A673 (cell line): Measurements from ENCODE around the gene ME3. TPM values are rescaled to one million over a fixed set of nuclear protein-coding genes. Genes with fewer than 3 reads are reported as not detected.

Source experiments
- BruUV-seq: library from RNA; stranded (reverse); fragments of 400-500 nt; replicated peaks from 2 replicates; lab custom pipeline; 2021; lab: Mats Ljungman, UMichigan
- CTCF ChIA-PET: fragments of 300-600 bp; sonication (Branson Sonifier 250); formaldehyde crosslinking; loops from one replicate; lab custom pipeline; 2022; ENCODE audit warnings: antibody characterized with exemption; lab: Charles Lee
- POLR2A ChIA-PET: fragments of 300-600 bp; sonication (Branson Sonifier 250); formaldehyde crosslinking; loops from one replicate; lab custom pipeline; 2022; ENCODE audit warnings: antibody characterized with exemption; ENCODE audit not compliant: low non-redundant PET; lab: Charles Lee
- DNase-seq: peaks from one replicate; pipeline ENCODE4 v3.0.0-alpha.2; 2015; ENCODE audit warnings: low spot score
- H3K27ac ChIP-seq: fragments of 200-600 bp; sonication (generic); 2 replicates; pipeline ENCODE4 v1.5.1; 2016; ENCODE audit warnings: mixed run types, low read depth, mild to moderate bottlenecking, mixed read lengths, antibody characterized with exemption, low read length; ENCODE audit not compliant: poor library complexity, severe bottlenecking
- H3K27me3 ChIP-seq: fragments of 200-600 bp; sonication (generic); replicated peaks from 2 replicates; pipeline ENCODE4 v1.6.1; 2017; ENCODE audit warnings: mixed run types, low read depth, mild to moderate bottlenecking, mixed read lengths, antibody characterized with exemption, low read length; ENCODE audit not compliant: insufficient read depth, poor library complexity
- H3K36me3 ChIP-seq: fragments of 200-600 bp; sonication (generic); 2 replicates; pipeline ENCODE4 v1.6.1; 2016; ENCODE audit warnings: mixed run types, mild to moderate bottlenecking, mixed read lengths, antibody characterized with exemption, low read length; ENCODE audit not compliant: insufficient read depth, poor library complexity, severe bottlenecking
- H3K4me1 ChIP-seq: fragments of 200-600 bp; sonication (generic); 2 replicates; pipeline ENCODE4 v1.6.1; 2017; ENCODE audit warnings: mixed run types, mild to moderate bottlenecking, mixed read lengths, antibody characterized with exemption, low read length; ENCODE audit not compliant: insufficient read depth, poor library complexity, severe bottlenecking
- H3K4me3 ChIP-seq: fragments of 200-600 bp; sonication (generic); 2 replicates; pipeline ENCODE4 v1.5.1; 2016; ENCODE audit warnings: low read depth, mixed run types, mild to moderate bottlenecking, mixed read lengths, low read length; ENCODE audit not compliant: poor library complexity, severe bottlenecking
- H3K9me3 ChIP-seq: fragments of 200-600 bp; sonication (generic); 2 replicates; pipeline ENCODE4 v1.6.1; 2016; ENCODE audit warnings: mixed run types, low read depth, mild to moderate bottlenecking, mixed read lengths, antibody characterized with exemption, low read length; ENCODE audit not compliant: poor library complexity, severe bottlenecking
- CTCF ChIP-seq: fragments of 300-800, 200-600 bp; sonication (generic); conservative IDR thresholded peaks from 2 replicates; pipeline ENCODE4 v1.5.1; 2017; ENCODE audit warnings: low read depth, mild to moderate bottlenecking, antibody characterized with exemption, low read length, moderate library complexity, mixed read lengths
- EZH2 ChIP-seq: fragments of 200-600 bp; sonication (generic); IDR thresholded peaks from 2 replicates; pipeline ENCODE4 v1.6.1; 2017; ENCODE audit warnings: borderline replicate concordance, low read depth, mild to moderate bottlenecking, mixed read lengths, antibody characterized with exemption, low read length; ENCODE audit not compliant: poor library complexity, severe bottlenecking
- intact Hi-C: fragments of 100-400 bp; cut with micrococcal nuclease; formaldehyde crosslinking; loops from one replicate; pipeline ENCODE4 v1.10.0; 2022; ENCODE audit not compliant: unreplicated experiment
- total RNA-seq: library from RNA; stranded (reverse); gene quantifications from 2 replicates; pipeline ENCODE4 v1.2.3, GENCODE V29; 2021

Gene ME3
- total RNA-seq, 1 experiment from 2014 or later = 7.6 TPM

GRCh38 chr11:86555401-86555800 lies 117.0 kb downstream of the ME3 start:
- intact Hi-C loops = no loop called here
- Histone ChIP-seq H3K27ac (no peak overlapping the region), H3K4me1 (no peaks in the 10 kb centered on the region), H3K27me3 (no peaks in the 10 kb centered on the region), H3K4me3 (no peak overlapping the region), H3K36me3 (no peaks in the 10 kb centered on the region), H3K9me3 (no peaks in the 10 kb centered on the region)
- DNase-seq = no peak
- TF ChIP-seq CTCF (no peak), EZH2 (no peak)
- BruUV-seq = no TSS peak
- ChIA-PET POLR2A (no interaction called here), CTCF (no interaction called here)

GRCh38 chr11:86553265-86553664 lies 119.2 kb downstream of the ME3 start:
- no peak for DNase-seq
- TF ChIP-seq CTCF = no peak
- TF ChIP-seq EZH2 = no peak
- H3K9me3 ChIP-seq = no peaks in the 10 kb centered on the region
- no peak overlapping the region for H3K4me3 ChIP-seq
- H3K27me3 ChIP-seq = no peaks in the 10 kb centered on the region
- POLR2A ChIA-PET = no interaction called here
- no TSS peak for BruUV-seq
- H3K4me1 ChIP-seq = no peaks in the 10 kb centered on the region
- CTCF ChIA-PET = no interaction called here
- H3K36me3 ChIP-seq = no peaks in the 10 kb centered on the region
- intact Hi-C loops = no loop called here
- H3K27ac ChIP-seq = no peak overlapping the region

- POLR2A ChIA-PET = no interaction called here
- CTCF ChIA-PET = no interaction called here
- Histone ChIP-seq H3K4me3 (no peak overlapping the region), H3K27ac (no peak overlapping the region), H3K4me1 (no peaks in the 10 kb centered on the region), H3K27me3 (no peaks in the 10 kb centered on the region), H3K9me3 (no peaks in the 10 kb centered on the region), H3K36me3 (no peaks in the 10 kb centered on the region)
- intact Hi-C loops = no loop called here
- TF ChIP-seq EZH2 (no peak), CTCF (no peak)
- BruUV-seq = no TSS peak
- DNase-seq = peak; percentile 29
Measured at GRCh38 chr11:86551288-86552092, 120.9 kb downstream of the ME3 start.
